GM23248 (cell line): ENCODE data around the gene TIMM44. TPM values are rescaled to one million over a fixed set of nuclear protein-coding genes. Genes with fewer than 3 reads are reported as not detected.

Experiments
- DNase-seq: peaks from one replicate; pipeline ENCODE4 v3.0.0-alpha.2; 2015
- H2AFZ ChIP-seq: fragments of 200-600 bp; sonication (generic); 2 replicates; pipeline ENCODE4 v1.6.1; 2016; ENCODE audit warnings: antibody characterized with exemption
- H3F3A ChIP-seq: fragments of 200-600 bp; sonication (generic); 2 replicates; pipeline ENCODE4 v1.6.1; 2016; ENCODE audit warnings: mild to moderate bottlenecking, antibody characterized with exemption, mixed run types; ENCODE audit not compliant: insufficient read depth
- H3K27ac ChIP-seq: fragments of 200-600 bp; sonication (generic); 2 replicates; pipeline ENCODE4 v1.5.1; 2016; ENCODE audit warnings: mild to moderate bottlenecking
- H3K27me3 ChIP-seq: fragments of 200-600 bp; sonication (generic); replicated peaks from 2 replicates; pipeline ENCODE4 v1.6.1; 2016; ENCODE audit warnings: mild to moderate bottlenecking; ENCODE audit not compliant: insufficient read depth
- H3K36me3 ChIP-seq: fragments of 200-600 bp; sonication (generic); 2 replicates; pipeline ENCODE4 v1.6.1; 2016; ENCODE audit warnings: low read depth, mild to moderate bottlenecking
- H3K4me1 ChIP-seq: fragments of 200-600 bp; sonication (generic); 2 replicates; pipeline ENCODE4 v1.6.1; 2016; ENCODE audit warnings: mild to moderate bottlenecking; ENCODE audit not compliant: insufficient read depth
- H3K4me2 ChIP-seq: fragments of 200-600 bp; sonication (generic); one replicate; pipeline ENCODE4 v1.6.1; 2016; ENCODE audit warnings: mild to moderate bottlenecking; ENCODE audit not compliant: unreplicated experiment
- H3K4me3 ChIP-seq: fragments of 200-600 bp; sonication (generic); 2 replicates; pipeline ENCODE4 v1.5.1; 2016; ENCODE audit warnings: mild to moderate bottlenecking
- H3K79me2 ChIP-seq: fragments of 200-600 bp; sonication (generic); 2 replicates; pipeline ENCODE4 v1.6.1; 2016; ENCODE audit warnings: mild to moderate bottlenecking; ENCODE audit not compliant: insufficient read depth
- H3K9ac ChIP-seq: fragments of 200-600 bp; sonication (generic); 2 replicates; pipeline ENCODE4 v1.6.1; 2016; ENCODE audit warnings: mild to moderate bottlenecking
- H3K9me2 ChIP-seq: fragments of 200-600 bp; sonication (generic); 2 replicates; pipeline ENCODE4 v1.6.1; 2016; ENCODE audit warnings: mixed run types, mild to moderate bottlenecking, moderate library complexity; ENCODE audit not compliant: insufficient read depth
- H3K9me3 ChIP-seq: fragments of 200-600 bp; sonication (generic); one replicate; pipeline ENCODE4 v1.6.1; 2017; ENCODE audit warnings: low read depth
- H4K20me1 ChIP-seq: fragments of 200-600 bp; sonication (generic); 2 replicates; pipeline ENCODE4 v1.6.0; 2016; ENCODE audit not compliant: insufficient read depth
- EZH2 ChIP-seq: fragments of 200-600 bp; sonication (generic); IDR thresholded peaks from 2 replicates; pipeline ENCODE4 v1.6.1; 2018; ENCODE audit warnings: antibody characterized with exemption, mild to moderate bottlenecking; ENCODE audit not compliant: insufficient read depth, poor library complexity, severe bottlenecking
- EZH2phosphoT487 ChIP-seq: fragments of 200-600 bp; sonication (generic); IDR thresholded peaks from 2 replicates; pipeline ENCODE4 v1.6.1; 2018; ENCODE audit warnings: antibody characterized with exemption, moderate library complexity, mild to moderate bottlenecking, low read depth; ENCODE audit not compliant: insufficient read depth
- WGBS, 2 experiments: methylation state at CpG; one replicate each; pipeline ENCODE4 v1.1.6; 2015 to 2017; ENCODE audit warnings: low lambda C conversion rate in 2 of 2, low coverage in 1 of 2; ENCODE audit errors: missing lambda C conversion rate in 2 of 2; 5-methylcytosine and 5-hydroxymethylcytosine counted together
- in situ Hi-C: fragments of 300-500 bp; cut with MboI; formaldehyde crosslinking; loops from 2 replicates; pipeline ENCODE4 v1.15.0; 2020
- polyA plus RNA-seq: library from polyadenylated mRNA; unstranded; fragments of >200 nt; fragmentation: Nextera tagmentation; extraction: Ambion mirVana; gene quantifications from 2 replicates; pipeline ENCODE4 v1.2.1, GENCODE V29; 2016
- total RNA-seq: library from RNA; depleted of rRNA; stranded (reverse); fragments of >200 nt; shearing (Covaris generic); gene quantifications from 2 replicates; pipeline ENCODE4 v1.2.3, GENCODE V29; 2014

TIMM44 gene
- total and polyA plus RNA-seq, 2 experiments from 2014 or later, result 25.8 to 53.1 TPM

- H3K36me3 ChIP-seq, result no peaks in the 10 kb centered on the region; the same call in 1 of the 2 replicates
- WGBS, 2 experiments, result 83 to 86% methylated on average over 10 of the region's 10 CpGs
- TF ChIP-seq EZH2phosphoT487 (no peak), EZH2 (no peak)
- H3K27ac ChIP-seq, result no peak overlapping the region
- H3K4me3 ChIP-seq, result no peak overlapping the region
- H3F3A ChIP-seq, result no peaks in the 10 kb centered on the region
- no peaks in the 10 kb centered on the region for H4K20me1 ChIP-seq
- no peak for DNase-seq
- H2AFZ ChIP-seq, result no peak overlapping the region
- no peak overlapping the region for H3K9ac ChIP-seq
- no peaks in the 10 kb centered on the region for H3K9me2 ChIP-seq
- in situ Hi-C loops, result no loop called here
- H3K4me1 ChIP-seq, result no peaks in the 10 kb centered on the region
- no peaks in the 10 kb centered on the region for H3K9me3 ChIP-seq
- H3K79me2 ChIP-seq, result peaks cover 2% of the 10 kb centered on the region; the same call in 1 of the 2 replicates
- no peaks in the 10 kb centered on the region for H3K27me3 ChIP-seq
- no peak overlapping the region for H3K4me2 ChIP-seq
Observed at GRCh38 chr19:7913652-7914051, 29.8 kb downstream of the TIMM44 start.

- Histone ChIP-seq H3K9me2 (no peaks in the 10 kb centered on the region), H4K20me1 (no peaks in the 10 kb centered on the region), H3K27me3 (no peaks in the 10 kb centered on the region), H3K4me2 (no peak overlapping the region), H3K4me3 (no peak overlapping the region), H3K36me3 (no peaks in the 10 kb centered on the region; the same call in 1 of the 2 replicates), H3F3A (no peaks in the 10 kb centered on the region), H3K4me1 (no peaks in the 10 kb centered on the region), H3K9ac (no peak overlapping the region), H3K27ac (no peak overlapping the region), H2AFZ (no peak overlapping the region), H3K9me3 (no peaks in the 10 kb centered on the region), H3K79me2 (peaks cover 9% of the 10 kb centered on the region)
- DNase-seq, result no peak
- 97 to 98% methylated on average over 25 to 39 of the region's 39 CpGs for WGBS, 2 experiments
- TF ChIP-seq EZH2 (no peak), EZH2phosphoT487 (no peak)
- in situ Hi-C loops, result no loop called here
Observed at GRCh38 chr19:7912697-7913564, 30.5 kb downstream of the TIMM44 start.

- H3K36me3 ChIP-seq, result no peaks in the 10 kb centered on the region; the same call in 1 of the 2 replicates
- H4K20me1 ChIP-seq, result no peaks in the 10 kb centered on the region
- H3K9ac ChIP-seq, result no peak overlapping the region
- no peak overlapping the region for H3K27ac ChIP-seq
- peaks cover 16% of the 10 kb centered on the region for H3K79me2 ChIP-seq
- no peak for TF ChIP-seq EZH2
- no peak for TF ChIP-seq EZH2phosphoT487
- H3K4me3 ChIP-seq, result no peak overlapping the region
- no peak overlapping the region for H3K4me2 ChIP-seq
- H3K9me2 ChIP-seq, result no peaks in the 10 kb centered on the region
- 91 to 95% methylated on average over 22 to 31 of the region's 31 CpGs for WGBS, 2 experiments
- H2AFZ ChIP-seq, result no peak overlapping the region
- in situ Hi-C loops, result no loop called here
- no peaks in the 10 kb centered on the region for H3K27me3 ChIP-seq
- no peaks in the 10 kb centered on the region for H3K9me3 ChIP-seq
- H3F3A ChIP-seq, result no peaks in the 10 kb centered on the region
- DNase-seq, result no peak
- no peaks in the 10 kb centered on the region for H3K4me1 ChIP-seq
Observed at GRCh38 chr19:7912144-7912696, 31.2 kb downstream of the TIMM44 start.

- no peak for DNase-seq
- Histone ChIP-seq H3K27me3 (no peaks in the 10 kb centered on the region), H2AFZ (no peak overlapping the region), H3K9ac (no peak overlapping the region), H3K4me3 (no peak overlapping the region), H3F3A (no peaks in the 10 kb centered on the region), H3K4me2 (no peak overlapping the region), H3K9me3 (no peaks in the 10 kb centered on the region), H4K20me1 (no peaks in the 10 kb centered on the region; the same call in 1 of the 2 replicates), H3K36me3 (no peaks in the 10 kb centered on the region; the same call in 1 of the 2 replicates), H3K79me2 (peaks cover 22% of the 10 kb centered on the region), H3K27ac (no peak overlapping the region), H3K4me1 (no peaks in the 10 kb centered on the region), H3K9me2 (no peaks in the 10 kb centered on the region)
- WGBS, 2 experiments, result 92 to 93% methylated on average over 16 to 18 of the region's 18 CpGs
- TF ChIP-seq EZH2phosphoT487 (no peak), EZH2 (no peak)
- in situ Hi-C loops, result no loop called here
Observed at GRCh38 chr19:7911508-7912143, 31.8 kb downstream of the TIMM44 start.
